Naive thymus-derived CD4-positive, alpha-beta T cell (primary cell): ENCODE data around the gene STUB1. TPM values are rescaled to one million over a fixed set of nuclear protein-coding genes. Genes with fewer than 3 reads are reported as not detected.

Source experiments
- ATAC-seq: fragments of 150-1000 bp; cut with Tn5 transposase; 2 replicates; pipeline ENCODE4 v1.10.0; 2021; ENCODE audit warnings: mild to moderate bottlenecking, moderate library complexity
- CTCF ChIA-PET: fragments of 350-600 bp; sonication (Branson Sonifier 250); formaldehyde crosslinking; loops from one replicate; lab custom pipeline; 2021; ENCODE audit warnings: antibody characterized with exemption; lab: Charles Lee
- POLR2A ChIA-PET: fragments of 350-600 bp; sonication (Branson Sonifier 250); formaldehyde crosslinking; loops from one replicate; lab custom pipeline; 2021; ENCODE audit warnings: antibody characterized with exemption, inconsistent platforms; lab: Charles Lee
- DNase-seq, 9 donors: peaks; one replicate each; pipeline versions ENCODE4 v3.0.0 to v3.0.0-alpha.2; 2020 to 2022; ENCODE audit warnings: mixed read lengths in 1 of 9
- H3K27ac ChIP-seq: one replicate; pipeline ENCODE4 v1.7.0; 2013; ENCODE audit warnings: mild to moderate bottlenecking, low read depth, low read length, moderate library complexity
- H3K27me3 ChIP-seq, 2 donors: one replicate each; pipeline ENCODE4 v1.7.0; 2013; ENCODE audit warnings: low read length in 2 of 2, mild to moderate bottlenecking in 2 of 2, moderate library complexity in 2 of 2; ENCODE audit not compliant: control insufficient read depth in 2 of 2, insufficient read depth in 2 of 2
- H3K36me3 ChIP-seq, 3 experiments: 1 replicate in 2 of 3; 2 replicates in 1 of 3; pipeline ENCODE4 v1.7.0; 2013; ENCODE audit warnings: low read length in 3 of 3, mild to moderate bottlenecking in 3 of 3, moderate library complexity in 1 of 3; ENCODE audit not compliant: insufficient read depth in 3 of 3, control insufficient read depth in 2 of 3
- H3K4me1 ChIP-seq, 2 donors: one replicate each; pipeline ENCODE4 v1.7.0; 2013; ENCODE audit warnings: low read length in 2 of 2, mild to moderate bottlenecking in 2 of 2, moderate library complexity in 1 of 2; ENCODE audit not compliant: control insufficient read depth in 2 of 2, insufficient read depth in 2 of 2
- H3K4me3 ChIP-seq: 2 replicates; pipeline ENCODE4 v1.7.0; 2013; ENCODE audit warnings: mild to moderate bottlenecking, low read length
- H3K9me3 ChIP-seq, 3 experiments: 1 replicate in 2 of 3; 2 replicates in 1 of 3; pipeline ENCODE4 v1.7.0; 2013; ENCODE audit warnings: low read length in 3 of 3; ENCODE audit not compliant: control insufficient read depth in 2 of 3
- H3K27ac Mint-ChIP-seq, 9 donors: one replicate each; pipeline ENCODE4 v1.8.0; 2020 to 2022; ENCODE audit warnings: mixed read lengths in 9 of 9, mild to moderate bottlenecking in 8 of 9, moderate library complexity in 5 of 9, inconsistent platforms in 2 of 9
- H3K27me3 Mint-ChIP-seq, 5 donors: one replicate each; pipeline ENCODE4 v1.8.0; 2021 to 2022; ENCODE audit warnings: mixed read lengths in 5 of 5, mild to moderate bottlenecking in 1 of 5
- H3K36me3 Mint-ChIP-seq, 5 donors: one replicate each; pipeline ENCODE4 v1.8.0; 2020 to 2022; ENCODE audit warnings: mixed read lengths in 5 of 5, mild to moderate bottlenecking in 3 of 5, inconsistent platforms in 1 of 5
- H3K4me1 Mint-ChIP-seq, 7 donors: one replicate each; pipeline ENCODE4 v1.8.0; 2020 to 2022; ENCODE audit warnings: mixed read lengths in 7 of 7, mild to moderate bottlenecking in 3 of 7, inconsistent platforms in 1 of 7
- H3K4me3 Mint-ChIP-seq, 10 donors: one replicate each; pipeline ENCODE4 v1.8.0; 2020 to 2022; ENCODE audit warnings: mild to moderate bottlenecking in 10 of 10, mixed read lengths in 10 of 10, moderate library complexity in 6 of 10, inconsistent platforms in 2 of 10
- H3K9me3 Mint-ChIP-seq, 11 donors: one replicate each; pipeline ENCODE4 v1.8.0; 2020 to 2022; ENCODE audit warnings: mixed read lengths in 11 of 11, mild to moderate bottlenecking in 4 of 11, inconsistent platforms in 1 of 11, moderate library complexity in 1 of 11
- intact Hi-C, 2 donors: fragments of 100-400 bp; cut with micrococcal nuclease; formaldehyde crosslinking; loops; one replicate each; pipeline ENCODE4 v1.15.1; 2023
- polyA plus RNA-seq, 2 donors: library from polyadenylated mRNA; unstranded; fragments of 300-500 nt; fragmentation: Illumina TruSeq; gene quantifications; one replicate each; pipeline ENCODE4 v1.2.3, GENCODE V29; 2021
- total RNA-seq, 6 experiments: library from RNA in 5 of 6; stranded (reverse) in 5 of 6; gene quantifications; 1 replicate in 5 of 6; 2 replicates in 1 of 6; pipeline ENCODE4 v1.2.3 and lab custom pipeline; 2021 to 2026

Gene STUB1
- total and polyA plus RNA-seq, 7 experiments from 2014 or later: 68.6 to 159 (median 90.6) TPM

- ChIA-PET CTCF (no interaction called here), POLR2A (no interaction called here)
- peak overlapping the region in 1 of 9 donors; percentile 62 for H3K27ac Mint-ChIP-seq
- no peak overlapping the region for H3K27ac ChIP-seq
- peaks cover 5 to 14% of the 10 kb centered on the region in 2 donors for H3K4me1 ChIP-seq
- peaks cover 0 to 6% (median 0%) of the 10 kb centered on the region in 5 donors for H3K27me3 Mint-ChIP-seq
- H3K4me3 ChIP-seq: no peak overlapping the region
- H3K4me3 Mint-ChIP-seq: peak overlapping the region in 7 of 10 donors; percentile 31 to 92 (median 59)
- DNase-seq: no peak
- H3K36me3 ChIP-seq: peaks cover 0 to 19% (median 0%) of the 10 kb centered on the region in 3 experiments
- ATAC-seq: no peak
- no peaks in the 10 kb centered on the region for H3K36me3 Mint-ChIP-seq
- no peaks in the 10 kb centered on the region for H3K27me3 ChIP-seq
- no peaks in the 10 kb centered on the region for H3K9me3 ChIP-seq
- peaks cover 0 to 10% (median 9%) of the 10 kb centered on the region in 7 donors for H3K4me1 Mint-ChIP-seq
- H3K9me3 Mint-ChIP-seq: peaks cover 0 to 7% (median 0%) of the 10 kb centered on the region in 11 donors
- intact Hi-C loops: no loop called here
Observed at GRCh38 chr16:634051-634670, 46.0 kb upstream of the STUB1 start.

DNA sequence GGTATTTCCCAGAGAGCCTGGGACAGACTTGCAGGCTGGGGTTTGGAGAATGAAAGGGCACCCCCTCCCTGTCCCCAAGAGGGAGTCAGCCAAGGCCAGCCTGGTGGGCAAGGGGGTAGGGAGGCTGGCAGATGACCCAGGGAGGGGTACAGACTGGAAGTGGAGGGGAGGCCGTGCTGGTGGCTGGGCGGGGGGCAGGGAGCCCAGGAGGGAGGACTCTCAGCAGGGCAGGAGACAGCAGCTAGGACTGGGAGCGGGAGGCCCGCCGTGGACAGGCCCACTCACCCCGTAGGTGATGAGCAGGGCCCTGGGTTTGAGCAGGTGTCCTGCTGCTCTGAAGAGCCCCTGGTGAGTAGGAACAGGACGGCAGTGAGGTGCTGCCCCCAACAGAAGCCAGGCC is 45.2 kb upstream of the STUB1 start:
- Histone ChIP-seq H3K4me1 (peaks cover 5 to 14% of the 10 kb centered on the region in 2 donors), H3K9me3 (no peaks in the 10 kb centered on the region), H3K36me3 (peaks cover 0 to 16% (median 0%) of the 10 kb centered on the region in 3 experiments), H3K27ac (peak overlapping the region; percentile 70), H3K4me3 (no peak overlapping the region), H3K27me3 (no peaks in the 10 kb centered on the region)
- Mint-ChIP-seq H3K4me3 (peak overlapping the region; percentile 27 to 92 (median 60)), H3K27me3 (peaks cover 0 to 6% (median 0%) of the 10 kb centered on the region in 5 donors), H3K27ac (peak overlapping the region in 2 of 9 donors; percentile 17 to 76), H3K4me1 (peaks cover 0 to 10% (median 9%) of the 10 kb centered on the region in 7 donors), H3K9me3 (peaks cover 0 to 7% (median 0%) of the 10 kb centered on the region in 11 donors), H3K36me3 (no peaks in the 10 kb centered on the region)
- POLR2A ChIA-PET: interaction anchor here (1.7 kb wide), 1 partner anchor 46 kb away, joined by 5 read pairs; no protein-coding TSS in a partner anchor
- CTCF ChIA-PET: no interaction called here
- intact Hi-C loops: loop anchor here in 1 of 2 donors (5.0 kb wide), 1 partner anchor 68 kb away; the partner anchor contains the start of genes NHLRC4 and PIGQ
- DNase-seq (no peak), ATAC-seq (no peak)

- ChIA-PET CTCF (interaction anchor here (0.7 kb wide), 1 partner anchor 19 kb away, joined by 3 read pairs; no protein-coding TSS in a partner anchor), POLR2A (interaction anchor here (0.6 to 4.5 kb wide), 14 partner anchors 13 to 1147 kb away, joined by 3 to 30 read pairs (median 5); partner anchors contain the start of genes CAPN15, NHLRC4, NUBP2 and PIGQ)
- peaks cover 0 to 6% (median 0%) of the 10 kb centered on the region in 5 donors for H3K27me3 Mint-ChIP-seq
- peak overlapping the region in 6 of 9 donors; percentile 29 to 99 (median 98) for H3K27ac Mint-ChIP-seq
- no peak for DNase-seq
- peaks cover 0 to 11% (median 10%) of the 10 kb centered on the region in 7 donors for H3K4me1 Mint-ChIP-seq
- H3K4me3 Mint-ChIP-seq: peak overlapping the region; percentile 21 to 99 (median 96)
- intact Hi-C loops: loop anchor here (1.0 to 5.0 kb wide), 16 partner anchors 14 to 674 kb away; partner anchors contain the start of genes CAPN15 (in 2 of the 2), DECR2 (in 2 of the 2), JMJD8 (in 2 of the 2) and RHOT2 (in 2 of the 2)
- Histone ChIP-seq H3K4me1 (peaks cover 5 to 14% of the 10 kb centered on the region in 2 donors), H3K27me3 (no peaks in the 10 kb centered on the region), H3K27ac (peak overlapping the region; percentile 70), H3K4me3 (peak overlapping the region; percentile 99), H3K9me3 (no peaks in the 10 kb centered on the region), H3K36me3 (peaks cover 0 to 16% (median 0%) of the 10 kb centered on the region in 3 experiments)
- no peak for ATAC-seq
- no peaks in the 10 kb centered on the region for H3K36me3 Mint-ChIP-seq
- H3K9me3 Mint-ChIP-seq: peaks cover 0 to 7% (median 0%) of the 10 kb centered on the region in 11 donors
Observed at GRCh38 chr16:635573-636205, 44.5 kb upstream of the STUB1 start.

- Histone ChIP-seq H3K4me3 (peak within 1 kb of the TSS; percentile 99), H3K36me3 (peaks cover 0 to 16% (median 0%) of the 10 kb centered on the region in 3 experiments), H3K9me3 (no peaks in the 10 kb centered on the region), H3K27ac (peak within 1 kb of the TSS; percentile 76), H3K4me1 (peaks cover 5 to 14% of the 10 kb centered on the region in 2 donors), H3K27me3 (no peaks in the 10 kb centered on the region)
- H3K9me3 Mint-ChIP-seq: peaks cover 0 to 7% (median 0%) of the 10 kb centered on the region in 11 donors
- intact Hi-C loops: loop anchor here (1.0 to 5.0 kb wide), 16 partner anchors 13 to 673 kb away; partner anchors contain the start of genes CAPN15 (in 2 of the 2), DECR2 (in 2 of the 2), JMJD8 (in 2 of the 2) and RHOT2 (in 2 of the 2)
- H3K27ac Mint-ChIP-seq: peak within 1 kb of the TSS; percentile 97 to 99 (median 99)
- ChIA-PET POLR2A (interaction anchor here (0.6 to 4.5 kb wide), 15 partner anchors 12 to 1147 kb away, joined by 3 to 30 read pairs (median 5); partner anchors contain the start of genes CAPN15, NHLRC4, NUBP2 and PIGQ), CTCF (interaction anchor here (0.6 to 0.7 kb wide), 2 partner anchors 19 to 800 kb away, joined by 3 read pairs; no protein-coding TSS in a partner anchor)
- peaks cover 0 to 13% (median 10%) of the 10 kb centered on the region in 7 donors for H3K4me1 Mint-ChIP-seq
- H3K27me3 Mint-ChIP-seq: peaks cover 0 to 6% (median 0%) of the 10 kb centered on the region in 5 donors
- peak within 1 kb of the TSS; percentile 92 to 99 (median 98) for H3K4me3 Mint-ChIP-seq
- peak; percentile 91 to 98 (median 94) for DNase-seq
- peak; percentile 90 for ATAC-seq
- no peaks in the 10 kb centered on the region for H3K36me3 Mint-ChIP-seq
Observed at GRCh38 chr16:636206-637080, 43.8 kb upstream of the STUB1 start, which contains the start of gene METTL26. Gene METTL26 (minus strand): TSS chr16:636305. CDS start chr16:636290, 15 bp downstream.

DNA sequence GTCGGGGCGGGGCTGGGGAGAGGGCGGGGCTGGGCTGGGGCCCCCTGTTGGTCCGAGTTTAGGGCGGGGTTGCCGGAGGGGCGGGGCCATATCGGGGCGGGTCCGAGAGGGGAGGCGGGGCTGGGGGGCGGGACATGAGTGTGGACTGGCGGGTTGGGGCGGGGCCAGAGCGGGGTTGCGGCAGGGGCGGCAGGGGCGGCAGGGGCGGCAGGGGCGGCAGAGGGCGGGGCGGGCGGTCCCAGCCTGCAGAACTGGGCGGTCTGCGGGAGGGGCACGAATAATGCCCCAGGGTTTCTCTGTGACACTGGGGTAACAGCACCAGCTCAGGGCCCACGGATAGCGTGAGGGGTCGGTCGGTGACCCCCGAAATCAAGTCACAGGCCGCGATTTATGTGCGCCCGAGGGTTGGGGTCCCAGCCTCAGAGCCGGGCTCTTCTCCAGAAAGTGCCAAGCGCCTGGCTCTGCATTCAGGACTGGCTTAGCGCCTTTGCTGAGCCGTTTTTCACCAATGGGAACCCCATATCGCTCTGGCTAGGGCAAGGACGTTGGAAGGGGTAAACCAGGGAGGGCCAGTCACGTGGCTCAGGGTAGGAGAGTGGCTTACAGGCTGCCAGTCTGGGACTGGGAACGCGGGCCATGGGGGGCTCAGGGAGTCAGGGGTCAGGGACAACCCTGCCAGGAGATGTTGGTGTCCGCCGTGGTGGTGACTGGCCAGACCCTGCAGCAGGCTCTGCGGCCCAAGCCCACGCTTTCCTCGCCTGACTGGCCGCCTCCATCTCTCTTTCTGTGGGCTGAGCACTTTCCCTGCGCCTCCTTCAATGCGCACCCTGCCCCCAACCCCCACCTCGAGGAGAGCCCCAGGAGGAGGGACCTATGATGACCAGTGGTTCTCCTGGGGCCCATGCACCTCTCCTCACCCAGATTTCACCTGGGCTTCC is 42.9 kb upstream of the STUB1 start:
- Histone ChIP-seq H3K4me3 (peak overlapping the region; percentile 99), H3K27me3 (no peaks in the 10 kb centered on the region), H3K36me3 (peaks cover 0 to 16% (median 0%) of the 10 kb centered on the region in 3 experiments), H3K9me3 (no peaks in the 10 kb centered on the region), H3K4me1 (peaks cover 5 to 14% of the 10 kb centered on the region in 2 donors), H3K27ac (peak overlapping the region; percentile 76)
- Mint-ChIP-seq H3K27ac (peak overlapping the region; percentile 97 to 99 (median 99)), H3K4me3 (peak overlapping the region; percentile 92 to 99 (median 98)), H3K4me1 (peaks cover 0 to 13% (median 10%) of the 10 kb centered on the region in 7 donors), H3K27me3 (peaks cover 0 to 6% (median 0%) of the 10 kb centered on the region in 5 donors), H3K9me3 (peaks cover 0 to 7% (median 0%) of the 10 kb centered on the region in 11 donors), H3K36me3 (no peaks in the 10 kb centered on the region)
- DNase-seq (peak in 2 of 9 donors; percentile 86 to 89), ATAC-seq (peak; percentile 84)
- CTCF ChIA-PET: interaction anchor here (0.6 to 1.1 kb wide), 2 partner anchors 30 to 799 kb away, joined by 3 read pairs; partner anchors contain the start of gene RHOT2
- POLR2A ChIA-PET: interaction anchor here (1.2 to 4.5 kb wide), 9 partner anchors 11 to 1146 kb away, joined by 3 to 30 read pairs (median 5); partner anchors contain the start of genes NUBP2, RAB40C, RHOT2 and STUB1
- intact Hi-C loops: loop anchor here (1.0 to 5.0 kb wide), 6 partner anchors 23 to 403 kb away; partner anchors contain the start of genes CHTF18 (in 1 of the 2), DECR2 (in 1 of the 2), FAM234A (in 1 of the 2) and NHLRC4 (in 1 of the 2)
